ENCODE measurements around the gene ADAM22.

The ADAM22 gene

GRCh38 chr7:88020953-88021665 is 87.1 kb downstream of the ADAM22 start:
- DNase-seq (ENCODE audit: extremely low spot score, insufficient read length, low read depth) (no peak), FAIRE-seq (no peak)

- FAIRE-seq: no peak
- no peak for DNase-seq (ENCODE audit: extremely low spot score, insufficient read length, low read depth)
Observed at GRCh38 chr7:88027724-88028123, 93.7 kb downstream of the ADAM22 start.

- DNase-seq (ENCODE audit: extremely low spot score, insufficient read length, low read depth) (no peak), FAIRE-seq (no peak)
Observed at GRCh38 chr7:88034083-88034695, 100.1 kb downstream of the ADAM22 start.

GRCh38 chr7:88037050-88037449 is 103.0 kb downstream of the ADAM22 start:
- FAIRE-seq: no peak
- no peak for DNase-seq (ENCODE audit: extremely low spot score, insufficient read length, low read depth)

- no peak for FAIRE-seq
- no peak for DNase-seq (ENCODE audit: extremely low spot score, insufficient read length, low read depth)
Observed at GRCh38 chr7:88040694-88041093, 106.6 kb downstream of the ADAM22 start.

- FAIRE-seq (no peak), DNase-seq (ENCODE audit: extremely low spot score, insufficient read length, low read depth) (no peak)
Observed at GRCh38 chr7:88041583-88041982, 107.5 kb downstream of the ADAM22 start.

- DNase-seq (ENCODE audit: extremely low spot score, insufficient read length, low read depth) (no peak), FAIRE-seq (peak; percentile 78)
Observed at GRCh38 chr7:88042157-88042556, 108.1 kb downstream of the ADAM22 start.

GRCh38 chr7:88042803-88043202 is 108.8 kb downstream of the ADAM22 start:
- FAIRE-seq: no peak

GRCh38 chr7:88044069-88044468 is 110.0 kb downstream of the ADAM22 start:
- FAIRE-seq (no peak), DNase-seq (ENCODE audit: extremely low spot score, insufficient read length, low read depth) (no peak)

More at GRCh38 chr7:88042803-88043202, 108.8 kb downstream of the ADAM22 start:
- DNase-seq (ENCODE audit: extremely low spot score, insufficient read length, low read depth): no peak

- DNase-seq (ENCODE audit: extremely low spot score, insufficient read length, low read depth) (no peak), FAIRE-seq (peak; percentile 31)
Observed at GRCh38 chr7:88046839-88047573, 113.0 kb downstream of the ADAM22 start.

GRCh38 chr7:88057655-88058054 is 123.6 kb downstream of the ADAM22 start:
- FAIRE-seq (no peak), DNase-seq (ENCODE audit: extremely low spot score, insufficient read length, low read depth) (no peak)

- FAIRE-seq: no peak
- DNase-seq (ENCODE audit: extremely low spot score, insufficient read length, low read depth): no peak
Observed at GRCh38 chr7:88062238-88062637, 128.2 kb downstream of the ADAM22 start.

- FAIRE-seq: no peak
Observed at GRCh38 chr7:88069093-88069492, 135.0 kb downstream of the ADAM22 start.

GRCh38 chr7:88071994-88072714 is 138.1 kb downstream of the ADAM22 start:
- FAIRE-seq (peak; percentile 67), DNase-seq (ENCODE audit: extremely low spot score, insufficient read length, low read depth) (no peak)

More at GRCh38 chr7:88069093-88069492, 135.0 kb downstream of the ADAM22 start:
- DNase-seq (ENCODE audit: extremely low spot score, insufficient read length, low read depth): no peak

GRCh38 chr7:88072715-88073055 is 138.6 kb downstream of the ADAM22 start:
- DNase-seq (ENCODE audit: extremely low spot score, insufficient read length, low read depth) (no peak), FAIRE-seq (no peak)

GRCh38 chr7:88073626-88074025 is 139.6 kb downstream of the ADAM22 start:
- FAIRE-seq (peak; percentile 9), DNase-seq (ENCODE audit: extremely low spot score, insufficient read length, low read depth) (no peak)

- FAIRE-seq (no peak), DNase-seq (ENCODE audit: extremely low spot score, insufficient read length, low read depth) (no peak)
Observed at GRCh38 chr7:88075216-88075615, 141.2 kb downstream of the ADAM22 start.

- FAIRE-seq (no peak), DNase-seq (ENCODE audit: extremely low spot score, insufficient read length, low read depth) (no peak)
Observed at GRCh38 chr7:88083883-88084282, 149.8 kb downstream of the ADAM22 start.

GRCh38 chr7:88089561-88089960 is 155.5 kb downstream of the ADAM22 start:
- DNase-seq (ENCODE audit: extremely low spot score, insufficient read length, low read depth): no peak
- FAIRE-seq: no peak

GRCh38 chr7:88090240-88090639 is 156.2 kb downstream of the ADAM22 start:
- FAIRE-seq: no peak
- DNase-seq (ENCODE audit: extremely low spot score, insufficient read length, low read depth): no peak

GRCh38 chr7:88090671-88091070 is 156.6 kb downstream of the ADAM22 start:
- no peak for DNase-seq (ENCODE audit: extremely low spot score, insufficient read length, low read depth)
- peak; percentile 81 for FAIRE-seq
